H1 (cell line): ENCODE results near the gene ARMC9. TPM values are rescaled to one million over a fixed set of nuclear protein-coding genes. Genes with fewer than 3 reads are reported as not detected.

Source experiments
- CTCF ChIA-PET: fragments of 300-600 bp; sonication (Branson Sonifier 250); formaldehyde crosslinking; loops from one replicate; lab custom pipeline; 2021; ENCODE audit not compliant: partially characterized antibody; lab: Charles Lee
- POLR2A ChIA-PET: fragments of 300-600 bp; sonication (Branson Sonifier 250); formaldehyde crosslinking; loops from one replicate; lab custom pipeline; 2021; ENCODE audit warnings: inconsistent platforms; ENCODE audit not compliant: partially characterized antibody; lab: Charles Lee
- DNase-seq, 2 experiments: peaks; one replicate each; pipeline versions ENCODE4 v3.0.0 to v3.0.0-alpha.2; 2010 to 2022; ENCODE audit warnings: low spot score in 2 of 2, low read depth in 1 of 2, mixed read lengths in 1 of 2
- FAIRE-seq: peaks from 2 replicates; lab custom pipeline; 2011; peaks lifted over from hg19 to GRCh38; lab: Jason Lieb, UNC
- H2AFZ ChIP-seq: 2 replicates; pipeline ENCODE4 v1.8.1; 2012; ENCODE audit warnings: low read length, inconsistent platforms
- H2AK5ac ChIP-seq: 2 replicates; pipeline ENCODE4 v1.6.1; 2013; ENCODE audit warnings: low read depth, low read length
- H2BK120ac ChIP-seq: replicated peaks from 2 replicates; pipeline ENCODE3; 2013; ENCODE audit warnings: low read depth, low read length, inconsistent platforms
- H2BK12ac ChIP-seq: 2 replicates; pipeline ENCODE4 v1.6.1; 2013; ENCODE audit warnings: low read depth, low read length
- H2BK15ac ChIP-seq: 2 replicates; pipeline ENCODE4 v1.6.1; 2013; ENCODE audit warnings: low read length
- H2BK20ac ChIP-seq: 2 replicates; pipeline ENCODE4 v1.6.1; 2013; ENCODE audit warnings: low read length
- H2BK5ac ChIP-seq: 2 replicates; pipeline ENCODE4 v1.6.1; 2013; ENCODE audit warnings: low read depth, low read length
- H3K14ac ChIP-seq: 2 replicates; pipeline ENCODE4 v1.6.1; 2013; ENCODE audit warnings: inconsistent platforms; ENCODE audit not compliant: insufficient read length
- H3K18ac ChIP-seq: 2 replicates; pipeline ENCODE4 v1.6.1; 2013; ENCODE audit warnings: low read length; ENCODE audit errors: extremely low read depth
- H3K23ac ChIP-seq: 2 replicates; pipeline ENCODE4 v1.6.1; 2013; ENCODE audit warnings: inconsistent platforms; ENCODE audit not compliant: insufficient read length
- H3K23me2 ChIP-seq: 2 replicates; pipeline ENCODE4 v1.6.1; 2013; ENCODE audit warnings: low read depth, low read length
- H3K27ac ChIP-seq: 2 replicates; pipeline ENCODE4 v1.6.1; 2011; ENCODE audit warnings: low read depth, low read length, inconsistent platforms
- H3K27me3 ChIP-seq, 4 experiments: replicated peaks in 1 of 4; 1 replicate in 1 of 4; 2 replicates in 3 of 4; pipeline versions ENCODE4 v1.6.1 to v1.8.1; 2011 to 2013; ENCODE audit warnings: low read length in 3 of 4, mild to moderate bottlenecking in 3 of 4, inconsistent platforms in 2 of 4, mixed read lengths in 2 of 4, moderate library complexity in 1 of 4; ENCODE audit not compliant: control insufficient read depth in 3 of 4, insufficient read depth in 3 of 4; ENCODE audit errors: extremely low read depth in 1 of 4
- H3K36me3 ChIP-seq, 4 experiments: 2 replicates each; pipeline versions ENCODE4 v1.6.1 to v1.8.1; 2011 to 2013; ENCODE audit warnings: mild to moderate bottlenecking in 4 of 4, low read length in 3 of 4, moderate library complexity in 2 of 4, control low read depth in 1 of 4, inconsistent platforms in 1 of 4; ENCODE audit not compliant: insufficient read depth in 4 of 4, control insufficient read depth in 2 of 4
- H3K4ac ChIP-seq: replicated peaks from 2 replicates; pipeline ENCODE3; 2013; ENCODE audit warnings: low read length, low read depth, mixed read lengths, inconsistent platforms; ENCODE audit not compliant: insufficient read length
- H3K4me1 ChIP-seq, 4 experiments: replicated peaks in 1 of 4; 1 replicate in 1 of 4; 2 replicates in 3 of 4; pipeline versions ENCODE4 v1.6.1 to v1.8.1; 2011 to 2013; ENCODE audit warnings: low read length in 3 of 4, inconsistent platforms in 2 of 4, mixed read lengths in 1 of 4; ENCODE audit not compliant: insufficient read depth in 4 of 4, control insufficient read depth in 3 of 4
- H3K4me2 ChIP-seq, 2 experiments: 2 replicates each; pipeline versions ENCODE4 v1.6.1 to v1.8.1; 2011 to 2013; ENCODE audit warnings: low read depth in 2 of 2, low read length in 2 of 2, control low read depth in 1 of 2, inconsistent platforms in 1 of 2, mild to moderate bottlenecking in 1 of 2; ENCODE audit not compliant: insufficient read depth in 1 of 2
- H3K4me3 ChIP-seq, 4 experiments: fragments of 200-600, 300-600 bp in 1 of 4; sonication (generic), shearing (Covaris generic), sonication (Bioruptor Twin) in 1 of 4; 2 replicates each; pipeline versions ENCODE4 v1.5.1 to v1.8.1; 2011 to 2016; ENCODE audit warnings: low read length in 4 of 4, low read depth in 3 of 4, control low read depth in 2 of 4, inconsistent platforms in 2 of 4, mild to moderate bottlenecking in 2 of 4, mixed read lengths in 1 of 4, moderate library complexity in 1 of 4; ENCODE audit not compliant: insufficient read depth in 2 of 4; ENCODE audit errors: extremely low read depth in 1 of 4
- H3K56ac ChIP-seq: replicated peaks from 2 replicates; pipeline ENCODE3; 2013; ENCODE audit warnings: low read depth, mild to moderate bottlenecking, mixed read lengths, low read length, inconsistent platforms; ENCODE audit not compliant: insufficient read length
- H3K79me1 ChIP-seq: 2 replicates; pipeline ENCODE4 v1.6.1; 2013; ENCODE audit warnings: low read depth, low read length, control low read depth
- H3K79me2 ChIP-seq, 2 experiments: 2 replicates each; pipeline versions ENCODE4 v1.6.1 to v1.8.1; 2012 to 2013; ENCODE audit warnings: low read length in 2 of 2, mild to moderate bottlenecking in 2 of 2, inconsistent platforms in 1 of 2; ENCODE audit not compliant: insufficient read depth in 2 of 2, control insufficient read depth in 1 of 2
- H3K9ac ChIP-seq, 4 experiments: replicated peaks in 1 of 4; 1 replicate in 1 of 4; 2 replicates in 3 of 4; pipeline versions ENCODE4 v1.6.1 to v1.8.1; 2011 to 2013; ENCODE audit warnings: low read depth in 3 of 4, low read length in 3 of 4, control low read depth in 2 of 4, mild to moderate bottlenecking in 2 of 4, moderate library complexity in 2 of 4, inconsistent platforms in 1 of 4; ENCODE audit errors: extremely low read depth in 1 of 4
- H3K9me3 ChIP-seq, 2 experiments: 2 replicates each; pipeline versions ENCODE4 v1.6.1 to v1.8.1; 2012 to 2013; ENCODE audit warnings: mild to moderate bottlenecking in 2 of 2, moderate library complexity in 2 of 2, control low read depth in 1 of 2, inconsistent platforms in 1 of 2, low read depth in 1 of 2, low read length in 1 of 2, mixed read lengths in 1 of 2; ENCODE audit not compliant: insufficient read depth in 2 of 2
- H4K20me1 ChIP-seq, 2 experiments: replicated peaks in 1 of 2; 2 replicates each; pipeline versions ENCODE3 to v1.8.1; 2011 to 2013; ENCODE audit warnings: inconsistent platforms in 2 of 2, low read length in 2 of 2, mild to moderate bottlenecking in 1 of 2; ENCODE audit not compliant: insufficient read depth in 2 of 2, control insufficient read depth in 1 of 2
- H4K5ac ChIP-seq: 2 replicates; pipeline ENCODE4 v1.6.1; 2013; ENCODE audit warnings: low read length, low read depth, mixed read lengths, inconsistent platforms; ENCODE audit not compliant: insufficient read length
- H4K8ac ChIP-seq: 2 replicates; pipeline ENCODE4 v1.8.0; 2013; ENCODE audit warnings: mild to moderate bottlenecking, moderate library complexity, low read length, inconsistent platforms; ENCODE audit not compliant: insufficient read depth; ENCODE audit errors: extremely low read depth
- H4K91ac ChIP-seq: replicated peaks from 2 replicates; pipeline ENCODE3; 2013; ENCODE audit warnings: low read length, mixed read lengths, inconsistent platforms; ENCODE audit not compliant: insufficient read length
- CTBP2 ChIP-seq: IDR thresholded peaks from 2 replicates; pipeline ENCODE4 v1.7.0; 2011; ENCODE audit warnings: borderline replicate concordance, mild to moderate bottlenecking, moderate library complexity, mixed read lengths, low read length; ENCODE audit not compliant: insufficient read depth, insufficient read length
- EGR1 ChIP-seq: IDR thresholded peaks from 2 replicates; pipeline ENCODE4 v1.6.1; 2011; ENCODE audit warnings: low read depth, low read length, borderline replicate concordance
- POU5F1 ChIP-seq: IDR thresholded peaks from 2 replicates; pipeline ENCODE4 v1.6.1; 2011; ENCODE audit warnings: low read depth, mild to moderate bottlenecking, low read length, moderate library complexity
- SP2 ChIP-seq: IDR thresholded peaks from 2 replicates; pipeline ENCODE4 v1.6.1; 2012; ENCODE audit warnings: mild to moderate bottlenecking, low read length, inconsistent platforms
- TEAD4 ChIP-seq: IDR thresholded peaks from 2 replicates; pipeline ENCODE4 v1.6.1; 2012; ENCODE audit warnings: low read depth, low read length, inconsistent platforms, mixed read lengths
- YY1 ChIP-seq: IDR thresholded peaks from 2 replicates; pipeline ENCODE4 v1.6.1; 2011; ENCODE audit warnings: low read depth, mild to moderate bottlenecking, low read length
- whole genome bisulfite sequencing, 2 experiments: shearing (Covaris generic) in 1 of 2; methylation state at CpG; one replicate each; pipeline versions ENCODE4 v1.1.6 to v1.1.7; 2013 to 2015; ENCODE audit warnings: low lambda C conversion rate in 2 of 2, mixed read lengths in 2 of 2, inconsistent platforms in 1 of 2, low coverage in 1 of 2, missing lambda C conversion rate in 1 of 2; ENCODE audit not compliant: insufficient replicate concordance in 2 of 2, insufficient coverage in 1 of 2, insufficient read length in 1 of 2; ENCODE audit errors: extremely low coverage in 1 of 2, missing lambda C conversion rate in 1 of 2; 5-methylcytosine and 5-hydroxymethylcytosine counted together
- polyA plus RNA-seq, 7 experiments: library from polyadenylated mRNA; depleted of rRNA in 3 of 7; stranded (reverse) in 5 of 7; unstranded in 2 of 7; fragments of >200 nt in 5 of 7; fragments of 200-250 nt in 2 of 7; gene quantifications; 1 replicate in 5 of 7; 2 replicates in 1 of 7; 4 replicates in 1 of 7; pipeline versions ENCODE4 v1.2.1 to v1.2.3, GENCODE V29; 2011 to 2013; ENCODE audit warnings: missing spikeins in 2 of 7, mixed read lengths in 2 of 7
- total RNA-seq: library from RNA; stranded (reverse); fragmentation: NEBNext Ultra II Directional; extraction: Animal tissue kit (Norgen Biotek cat#: 25700); gene quantifications from 2 replicates; pipeline ENCODE4 v1.2.1, GENCODE V29; 2021

The ARMC9 gene
- total and polyA plus RNA-seq, 2 of the 8 experiments (the other 6 are each of a cell fraction or from before 2014, with no cell fraction given): 23.2 to 36.1 TPM

DNA sequence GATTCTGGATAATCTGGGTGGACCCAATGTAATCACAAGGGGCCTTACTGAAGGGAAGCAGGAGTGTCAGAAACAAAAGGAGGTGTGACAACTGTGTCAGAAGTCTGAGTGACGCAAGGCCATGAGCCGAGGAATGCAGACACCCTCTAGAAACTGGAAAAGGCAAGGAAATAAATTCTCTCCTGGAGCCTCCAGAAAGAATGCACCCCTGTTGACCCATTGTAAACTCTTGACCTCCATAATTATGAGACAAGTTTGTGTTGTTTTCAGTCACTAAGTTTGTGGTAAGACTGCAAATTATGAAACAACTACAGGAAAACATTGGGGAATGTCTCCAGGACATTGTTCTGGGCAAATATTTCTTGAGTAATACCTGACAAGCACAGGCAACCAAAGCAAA is 149.7 kb downstream of the ARMC9 start:
- no peak overlapping the region for H2BK120ac ChIP-seq
- H3K23me2 ChIP-seq: no peaks in the 10 kb centered on the region; the same call in 1 of the 2 replicates
- POLR2A ChIA-PET: no interaction called here
- H3K36me3 ChIP-seq: no peaks in the 10 kb centered on the region; a peak in 1 of 8 replicates
- CTCF ChIA-PET: interaction anchor here (1.0 to 1.4 kb wide), 4 partner anchors 14 to 58 kb away, joined by 3 to 7 read pairs (median 4); no protein-coding TSS in a partner anchor
- H3K4ac ChIP-seq: no peak overlapping the region
- no peak overlapping the region for H3K27ac ChIP-seq
- no peak overlapping the region for H2AK5ac ChIP-seq
- H3K23ac ChIP-seq: no peak overlapping the region
- H2BK15ac ChIP-seq: no peak overlapping the region
- H3K79me1 ChIP-seq: no peaks in the 10 kb centered on the region
- no peak overlapping the region for H2BK20ac ChIP-seq
- no peak overlapping the region for H2AFZ ChIP-seq
- DNase-seq: no peak
- no peak overlapping the region for H4K91ac ChIP-seq
- no peaks in the 10 kb centered on the region for H3K9me3 ChIP-seq
- H3K79me2 ChIP-seq: no peaks in the 10 kb centered on the region
- no peak overlapping the region for H4K8ac ChIP-seq
- H2BK12ac ChIP-seq: no peak overlapping the region
- no peaks in the 10 kb centered on the region for H3K27me3 ChIP-seq
- no peak overlapping the region for H3K9ac ChIP-seq
- no peaks in the 10 kb centered on the region for H4K20me1 ChIP-seq
- no peak for TF ChIP-seq EGR1
- TF ChIP-seq YY1: no peak
- TF ChIP-seq POU5F1: no peak
- TF ChIP-seq SP2: no peak
- TF ChIP-seq CTBP2: no peak
- peak; percentile 37; the same call in 1 of the 2 replicates for TF ChIP-seq TEAD4
- H4K5ac ChIP-seq: no peak overlapping the region
- no peaks in the 10 kb centered on the region for H3K4me1 ChIP-seq
- no peak overlapping the region for H3K4me3 ChIP-seq
- no peak overlapping the region for H3K14ac ChIP-seq
- WGBS, 2 experiments: 97% methylated on average over 2 of the region's 2 CpGs; no CpG with 5 or more reads in 1 of the 2 experiments
- no peak overlapping the region for H2BK5ac ChIP-seq
- H3K56ac ChIP-seq: no peak overlapping the region
- no peak for FAIRE-seq
- no peak overlapping the region for H3K4me2 ChIP-seq
- H3K18ac ChIP-seq: no peak overlapping the region
